CD4-positive, alpha-beta T cell treated with Interleukin-6 at 100 ng/mL for 8 hours (primary cell): Measurements from ENCODE around the gene PRPF18.

Experiments used
- DNase-seq: peaks from one replicate; pipeline ENCODE4 v3.0.0-alpha.2; 2020; ENCODE audit warnings: mixed read lengths, low spot score

PRPF18 gene

GRCh38 chr10:13604357-13605040 is 17.7 kb downstream of the PRPF18 start:
- no peak for DNase-seq

GRCh38 chr10:13608246-13608853 is 21.6 kb downstream of the PRPF18 start:
- no peak for DNase-seq

GRCh38 chr10:13612654-13613373 is 26.0 kb downstream of the PRPF18 start:
- no peak for DNase-seq

- DNase-seq, result no peak
Measured at GRCh38 chr10:13613519-13613918, 26.8 kb downstream of the PRPF18 start.

- no peak for DNase-seq
Measured at GRCh38 chr10:13614530-13615332, 28.0 kb downstream of the PRPF18 start.

GRCh38 chr10:13615650-13616300 is 29.0 kb downstream of the PRPF18 start:
- no peak for DNase-seq

GRCh38 chr10:13617116-13617515 is 30.4 kb downstream of the PRPF18 start:
- DNase-seq, result no peak

- DNase-seq, result no peak
Measured at GRCh38 chr10:13621931-13622330, 35.2 kb downstream of the PRPF18 start.

GRCh38 chr10:13624630-13625029 is 37.9 kb downstream of the PRPF18 start:
- no peak for DNase-seq

GRCh38 chr10:13627459-13628310 is 40.9 kb downstream of the PRPF18 start:
- DNase-seq, result no peak

GRCh38 chr10:13628661-13629060 is 41.9 kb downstream of the PRPF18 start:
- DNase-seq, result no peak

- DNase-seq, result no peak
Measured at GRCh38 chr10:13629116-13629515, 42.4 kb downstream of the PRPF18 start.

GRCh38 chr10:13630231-13630630 is 43.5 kb downstream of the PRPF18 start:
- no peak for DNase-seq

- DNase-seq, result no peak
Measured at GRCh38 chr10:13631594-13631993, 44.8 kb downstream of the PRPF18 start.

GRCh38 chr10:13632440-13632839 is 45.7 kb downstream of the PRPF18 start:
- DNase-seq, result no peak

- no peak for DNase-seq
Measured at GRCh38 chr10:13632884-13633440, 46.2 kb downstream of the PRPF18 start.

- no peak for DNase-seq
Measured at GRCh38 chr10:13633689-13634088, 46.9 kb downstream of the PRPF18 start.

- DNase-seq, result no peak
Measured at GRCh38 chr10:13634207-13634606, 47.4 kb downstream of the PRPF18 start.

- DNase-seq, result no peak
Measured at GRCh38 chr10:13636776-13637175, 50.0 kb downstream of the PRPF18 start.

- no peak for DNase-seq
Measured at GRCh38 chr10:13637303-13637856, 50.6 kb downstream of the PRPF18 start.
